Stomach (tissue), 9 donors: ENCODE results near the gene TGFBI. TPM values are rescaled to one million over a fixed set of nuclear protein-coding genes. Genes with fewer than 3 reads are reported as not detected.

ENCODE experiments used
- DNase-seq, 2 donors: peaks; one replicate each; pipeline versions ENCODE4 v3.0.0 to v3.0.0-alpha.2; 2013 to 2019
- H3K27ac ChIP-seq, 5 donors: fragments of 200-600 bp in 4 of 5; sonication (generic) in 4 of 5; one replicate each; pipeline ENCODE4 v1.5.1; 2013 to 2019; ENCODE audit warnings: mild to moderate bottlenecking in 1 of 5, moderate library complexity in 1 of 5
- H3K27me3 ChIP-seq, 3 donors: fragments of 200-600 bp; sonication (generic); one replicate each; pipeline ENCODE4 v1.5.1; 2017 to 2019; ENCODE audit warnings: mixed run types in 1 of 3
- H3K36me3 ChIP-seq, 4 donors: fragments of 200-600 bp; sonication (generic); 1 replicate in 3 of 4; 2 replicates in 1 of 4; pipeline ENCODE4 v1.5.1; 2016 to 2019
- H3K4me1 ChIP-seq, 4 donors: fragments of 200-600 bp; sonication (generic); one replicate each; pipeline ENCODE4 v1.5.1; 2016 to 2019
- H3K4me3 ChIP-seq, 4 donors: fragments of 200-600 bp; sonication (generic) in 3 of 4; one replicate each; pipeline ENCODE4 v1.5.1; 2016 to 2019; ENCODE audit warnings: mild to moderate bottlenecking in 1 of 4
- H3K9me3 ChIP-seq, 4 donors: fragments of 200-600 bp; sonication (generic); one replicate each; pipeline ENCODE4 v1.5.1; 2016 to 2019
- EP300 ChIP-seq: sonication (generic); formaldehyde crosslinking; IDR thresholded peaks from one replicate; pipeline ENCODE4 v1.6.1; 2017; ENCODE audit warnings: antibody characterized with exemption
- POLR2A ChIP-seq, 4 donors: fragments of 450-650 bp; IDR thresholded peaks; one replicate each; pipeline ENCODE4 v1.6.1; 2016; ENCODE audit warnings: antibody characterized with exemption in 4 of 4, control low read depth in 2 of 4, mild to moderate bottlenecking in 1 of 4, moderate library complexity in 1 of 4
- POLR2AphosphoS5 ChIP-seq, 3 donors: sonication (generic); formaldehyde crosslinking; IDR thresholded peaks; one replicate each; pipeline ENCODE4 v1.6.1; 2016; ENCODE audit warnings: antibody characterized with exemption in 3 of 3
- WGBS, 5 donors: extraction: QIAGEN DNeasy Blood & Tissue Kit in 3 of 5; methylation state at CpG; one replicate each; pipeline versions ENCODE4 v1.1.5 to v1.1.7; 2013 to 2018; 5-methylcytosine and 5-hydroxymethylcytosine counted together
- intact Hi-C: fragments of 100-400 bp; cut with DNase I; formaldehyde crosslinking; loops from one replicate; pipeline ENCODE4 v1.15.1; 2023; ENCODE audit warnings: low total_unique reads
- polyA plus RNA-seq, 3 donors: library from polyadenylated mRNA; stranded (reverse); fragments of 200-250 nt; gene quantifications; one replicate each; pipeline ENCODE4 v1.2.3, GENCODE V29; 2013
- total RNA-seq, 5 donors: library from RNA; depleted of rRNA; stranded (reverse); fragments of >200 nt; gene quantifications; one replicate each; pipeline versions ENCODE4 v1.1.0 to v1.2.3, GENCODE V29; 2014 to 2016
- TF ChIP-seq, protein P1 (sequence below), 7 experiments: fragments of 450-650 bp in 4 of 7; fragments of 200-600 bp in 3 of 7; sonication (generic) in 3 of 7; IDR thresholded peaks; one replicate each; pipeline ENCODE4 v1.5.1; 2016 to 2019; ENCODE audit warnings: antibody characterized with exemption in 7 of 7, control low read depth in 2 of 7, mild to moderate bottlenecking in 1 of 7
- donor health status: healthy with polysubstance abuse.
- donor health status: Bipolar disorder and iron deficiency.
- donor health status: healthy.

Gene TGFBI
- total and polyA plus RNA-seq, 8 donors = 24.5 to 180 (median 62.2) TPM

- TF ChIP-seq EP300 (no peak), POLR2A (IDR thresholded peaks at IDR 0.05) (no peak)
- H3K36me3 ChIP-seq = no peaks in the 10 kb centered on the region
- 58 to 72% (median 62%) methylated on average over 1 of the region's 1 CpG for WGBS, 5 donors
- no peaks in the 10 kb centered on the region for H3K9me3 ChIP-seq
- H3K4me1 ChIP-seq = peaks cover 0 to 18% (median 6%) of the 10 kb centered on the region in 4 donors
- H3K27ac ChIP-seq = peak overlapping the region in 4 of 5 donors; percentile 26 to 78 (median 66)
- peaks cover 0 to 8% (median 0%) of the 10 kb centered on the region in 3 donors for H3K27me3 ChIP-seq
- intact Hi-C loops = no loop called here
- DNase-seq = no peak
- no peak overlapping the region for H3K4me3 ChIP-seq
Measured at GRCh38 chr5:135985951-135986350, 42.8 kb upstream of the TGFBI start.

DNA sequence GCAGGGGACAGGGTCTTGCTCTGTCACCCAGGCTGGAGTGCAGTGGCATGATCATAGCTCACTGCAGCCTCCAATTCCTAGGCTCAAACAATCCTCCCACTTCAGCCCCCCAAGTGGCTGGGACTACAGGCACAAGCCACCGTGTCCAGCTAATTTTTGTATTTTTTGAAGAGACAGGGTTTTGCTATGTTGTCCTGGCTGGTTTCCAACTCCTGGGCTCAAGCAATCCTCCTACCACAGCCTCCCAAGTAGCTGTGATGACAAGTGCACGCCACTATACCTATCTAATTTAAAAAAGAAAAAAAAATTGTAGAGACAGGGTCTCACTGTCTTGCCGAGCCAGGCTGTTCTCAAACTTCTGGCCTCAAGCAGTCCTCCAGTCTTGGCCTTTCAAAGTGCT lies 42.4 kb upstream of the TGFBI start:
- H3K36me3 ChIP-seq = no peaks in the 10 kb centered on the region
- DNase-seq = no peak
- peaks cover 0 to 18% (median 8%) of the 10 kb centered on the region in 4 donors for H3K4me1 ChIP-seq
- TF ChIP-seq POLR2AphosphoS5 (IDR thresholded peaks at IDR 0.05) (no peak), POLR2A (IDR thresholded peaks at IDR 0.05) (no peak), EP300 (no peak)
- TF ChIP-seq, protein P1, sequence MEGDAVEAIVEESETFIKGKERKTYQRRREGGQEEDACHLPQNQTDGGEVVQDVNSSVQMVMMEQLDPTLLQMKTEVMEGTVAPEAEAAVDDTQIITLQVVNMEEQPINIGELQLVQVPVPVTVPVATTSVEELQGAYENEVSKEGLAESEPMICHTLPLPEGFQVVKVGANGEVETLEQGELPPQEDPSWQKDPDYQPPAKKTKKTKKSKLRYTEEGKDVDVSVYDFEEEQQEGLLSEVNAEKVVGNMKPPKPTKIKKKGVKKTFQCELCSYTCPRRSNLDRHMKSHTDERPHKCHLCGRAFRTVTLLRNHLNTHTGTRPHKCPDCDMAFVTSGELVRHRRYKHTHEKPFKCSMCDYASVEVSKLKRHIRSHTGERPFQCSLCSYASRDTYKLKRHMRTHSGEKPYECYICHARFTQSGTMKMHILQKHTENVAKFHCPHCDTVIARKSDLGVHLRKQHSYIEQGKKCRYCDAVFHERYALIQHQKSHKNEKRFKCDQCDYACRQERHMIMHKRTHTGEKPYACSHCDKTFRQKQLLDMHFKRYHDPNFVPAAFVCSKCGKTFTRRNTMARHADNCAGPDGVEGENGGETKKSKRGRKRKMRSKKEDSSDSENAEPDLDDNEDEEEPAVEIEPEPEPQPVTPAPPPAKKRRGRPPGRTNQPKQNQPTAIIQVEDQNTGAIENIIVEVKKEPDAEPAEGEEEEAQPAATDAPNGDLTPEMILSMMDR (IDR thresholded peaks at IDR 0.05) = no peak
- intact Hi-C loops = no loop called here
- no peaks in the 10 kb centered on the region for H3K9me3 ChIP-seq
- peaks cover 0 to 8% (median 0%) of the 10 kb centered on the region in 3 donors for H3K27me3 ChIP-seq
- WGBS, 5 donors = 56 to 80% (median 69%) methylated on average over 3 of the region's 3 CpGs
- no peak overlapping the region for H3K4me3 ChIP-seq
- H3K27ac ChIP-seq = peak overlapping the region in 4 of 5 donors; percentile 26 to 78 (median 66)

DNA sequence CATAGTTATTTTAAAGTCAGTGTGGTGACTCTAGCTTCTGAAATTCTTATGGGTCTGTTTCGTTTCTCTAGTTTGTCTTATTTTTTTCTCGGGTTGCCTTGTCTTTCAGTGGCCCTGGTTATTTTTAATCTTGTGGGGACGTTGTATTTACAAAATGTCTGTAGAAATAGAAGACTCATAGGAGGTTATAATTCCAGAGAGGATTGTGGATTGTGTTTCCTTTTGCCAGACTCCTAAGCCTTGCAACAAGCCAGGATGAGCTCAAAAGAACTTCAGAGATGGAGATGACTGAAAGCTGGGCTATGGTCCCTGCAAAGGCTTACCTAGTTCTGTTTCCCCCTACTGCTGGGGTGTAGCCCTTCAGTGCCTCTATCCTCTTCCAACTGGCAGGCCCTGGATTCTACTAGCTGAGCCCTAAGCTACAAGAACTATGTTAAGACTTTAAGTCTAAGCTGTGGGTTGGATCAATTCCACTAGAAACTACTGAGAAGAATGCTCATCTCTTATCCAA lies 41.8 kb upstream of the TGFBI start:
- no peak for TF ChIP-seq POLR2A (IDR thresholded peaks at IDR 0.05)
- TF ChIP-seq, protein P1 (IDR thresholded peaks at IDR 0.05) = no peak
- TF ChIP-seq EP300 = no peak
- TF ChIP-seq POLR2AphosphoS5 (IDR thresholded peaks at IDR 0.05) = no peak
- H3K4me3 ChIP-seq = no peak overlapping the region
- DNase-seq = peak in 1 of 2 donors; percentile 66
- intact Hi-C loops = no loop called here
- 33 to 78% (median 59%) methylated on average over 3 of the region's 3 CpGs for WGBS, 5 donors
- no peaks in the 10 kb centered on the region for H3K36me3 ChIP-seq
- peaks cover 0 to 18% (median 8%) of the 10 kb centered on the region in 4 donors for H3K4me1 ChIP-seq
- H3K27me3 ChIP-seq = peaks cover 0 to 8% (median 0%) of the 10 kb centered on the region in 3 donors
- H3K9me3 ChIP-seq = no peaks in the 10 kb centered on the region
- peak overlapping the region in 4 of 5 donors; percentile 26 to 78 (median 66) for H3K27ac ChIP-seq

DNA sequence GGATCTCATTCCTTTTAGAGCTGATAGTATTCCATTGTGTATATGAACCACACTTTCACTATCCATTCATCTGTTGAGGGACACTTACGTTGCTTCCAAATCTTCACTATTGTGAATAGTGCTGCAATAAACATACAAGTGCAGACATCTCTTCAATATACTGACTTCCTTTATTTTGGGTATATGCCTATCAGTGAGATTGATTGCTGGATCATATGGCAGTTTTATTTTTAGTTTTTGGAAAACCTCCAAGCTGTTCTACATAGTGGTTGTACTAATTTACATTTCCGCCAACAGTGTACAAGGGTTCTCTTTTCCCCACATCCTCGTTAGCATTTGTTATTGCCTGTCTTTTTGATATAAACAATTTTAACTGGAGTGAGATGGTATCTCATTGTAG lies 40.2 kb upstream of the TGFBI start:
- Histone ChIP-seq H3K4me1 (peaks cover 0 to 18% (median 9%) of the 10 kb centered on the region in 4 donors), H3K27me3 (peaks cover 0 to 8% (median 0%) of the 10 kb centered on the region in 3 donors), H3K9me3 (no peaks in the 10 kb centered on the region), H3K4me3 (no peak overlapping the region), H3K36me3 (no peaks in the 10 kb centered on the region), H3K27ac (no peak overlapping the region)
- DNase-seq = no peak
- intact Hi-C loops = no loop called here
- TF ChIP-seq, protein P1 (IDR thresholded peaks at IDR 0.05) = no peak
- TF ChIP-seq EP300 (no peak), POLR2AphosphoS5 (IDR thresholded peaks at IDR 0.05) (no peak), POLR2A (IDR thresholded peaks at IDR 0.05) (no peak)
- 65 to 81% (median 69%) methylated on average over 3 of the region's 3 CpGs for WGBS, 5 donors

DNA sequence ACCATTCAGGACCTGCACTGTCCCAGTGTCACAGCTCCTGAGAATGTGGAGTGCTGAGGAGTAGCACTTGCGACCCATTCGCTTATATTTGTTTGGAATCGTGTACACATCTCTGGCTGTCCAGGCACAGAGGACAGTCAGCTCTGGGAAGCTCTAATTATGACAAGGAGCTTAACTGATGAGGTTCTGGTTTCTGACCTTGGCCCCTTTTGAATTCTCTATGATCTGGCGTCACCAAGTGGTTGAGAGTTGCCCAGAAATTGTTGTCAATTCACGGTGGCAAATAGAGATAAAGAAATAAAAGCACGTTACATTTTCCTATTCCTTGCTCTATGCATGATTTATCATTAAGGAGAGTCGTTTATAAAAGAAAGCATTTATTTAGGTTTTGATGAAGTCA lies 39.1 kb upstream of the TGFBI start:
- Histone ChIP-seq H3K9me3 (no peaks in the 10 kb centered on the region), H3K27me3 (peaks cover 0 to 8% (median 0%) of the 10 kb centered on the region in 3 donors), H3K27ac (no peak overlapping the region), H3K36me3 (no peaks in the 10 kb centered on the region), H3K4me3 (no peak overlapping the region), H3K4me1 (peaks cover 0 to 28% (median 11%) of the 10 kb centered on the region in 4 donors)
- no peak for TF ChIP-seq EP300
- no peak for TF ChIP-seq POLR2A (IDR thresholded peaks at IDR 0.05)
- TF ChIP-seq POLR2AphosphoS5 (IDR thresholded peaks at IDR 0.05) = no peak
- TF ChIP-seq, protein P1 (IDR thresholded peaks at IDR 0.05) = no peak
- 67 to 78% (median 76%) methylated on average over 7 of the region's 7 CpGs for WGBS, 5 donors
- DNase-seq = no peak
- intact Hi-C loops = no loop called here
